HTERT RPE-1 (cell line): ENCODE measurements around the gene KLHDC8A.
"Not testable (repeated sequence)": the region's sequence is repeated elsewhere in the genome, so short reads cannot be mapped to it uniquely, and the experiment has no call there.

Source experiments
- in situ Hi-C: fragments of 300-500 bp; cut with MboI; formaldehyde crosslinking; loops from 4 replicates; pipeline ENCODE4 v1.14.3; 2020; ENCODE audit warnings: low sequenced_read_pairs

KLHDC8A gene

GRCh38 chr1:205371871-205372660 lies 15.3 kb upstream of the KLHDC8A start:
- in situ Hi-C loops: no loop called here

GRCh38 chr1:205370780-205371179 lies 14.1 kb upstream of the KLHDC8A start:
- in situ Hi-C loops: no loop called here

- in situ Hi-C loops: no loop called here
Measured at GRCh38 chr1:205369701-205370123, 13.0 kb upstream of the KLHDC8A start.

- in situ Hi-C loops: no loop called here
Measured at GRCh38 chr1:205368478-205368877, 11.8 kb upstream of the KLHDC8A start.

GRCh38 chr1:205365945-205366463 lies 9.3 kb upstream of the KLHDC8A start:
- in situ Hi-C loops: no loop called here

- in situ Hi-C loops: not testable (repeated sequence)
Measured at GRCh38 chr1:205365086-205365485, 8.4 kb upstream of the KLHDC8A start.

GRCh38 chr1:205360891-205361290 lies 4.2 kb upstream of the KLHDC8A start:
- in situ Hi-C loops: no loop called here

- in situ Hi-C loops: no loop called here
Measured at GRCh38 chr1:205359771-205360565, 3.2 kb upstream of the KLHDC8A start.

GRCh38 chr1:205358579-205358978 lies 1.9 kb upstream of the KLHDC8A start:
- in situ Hi-C loops: no loop called here

GRCh38 chr1:205357567-205357966 lies 845 bp upstream of the KLHDC8A start:
- in situ Hi-C loops: no loop called here

GRCh38 chr1:205355075-205355453 lies 1.7 kb downstream of the KLHDC8A start:
- in situ Hi-C loops: no loop called here

GRCh38 chr1:205354259-205355074 lies 2.3 kb downstream of the KLHDC8A start:
- in situ Hi-C loops: no loop called here

- in situ Hi-C loops: no loop called here
Measured at GRCh38 chr1:205353612-205354011, 3.1 kb downstream of the KLHDC8A start.

- in situ Hi-C loops: no loop called here
Measured at GRCh38 chr1:205353191-205353590, 3.5 kb downstream of the KLHDC8A start.

- in situ Hi-C loops: no loop called here
Measured at GRCh38 chr1:205351984-205352713, 4.6 kb downstream of the KLHDC8A start.

- in situ Hi-C loops: no loop called here
Measured at GRCh38 chr1:205350691-205351141, 6.0 kb downstream of the KLHDC8A start.

- in situ Hi-C loops: no loop called here
Measured at GRCh38 chr1:205350124-205350523, 6.6 kb downstream of the KLHDC8A start.

- in situ Hi-C loops: no loop called here
Measured at GRCh38 chr1:205348554-205349487, 7.9 kb downstream of the KLHDC8A start.

- in situ Hi-C loops: no loop called here
Measured at GRCh38 chr1:205346956-205347574, 9.7 kb downstream of the KLHDC8A start.
